HG03095 (cell line): ENCODE results near the gene PRKCSH.
"Not testable (repeated sequence)": the region's sequence is repeated elsewhere in the genome, so short reads cannot be mapped to it uniquely, and the experiment has no call there.

ENCODE experiments used
- ATAC-seq: cut with Tn5 transposase; IDR thresholded peaks from one replicate; pipeline ENCODE4 v1.9.1; 2021; ENCODE audit warnings: moderate library complexity; ENCODE audit not compliant: unreplicated experiment

The PRKCSH gene

DNA sequence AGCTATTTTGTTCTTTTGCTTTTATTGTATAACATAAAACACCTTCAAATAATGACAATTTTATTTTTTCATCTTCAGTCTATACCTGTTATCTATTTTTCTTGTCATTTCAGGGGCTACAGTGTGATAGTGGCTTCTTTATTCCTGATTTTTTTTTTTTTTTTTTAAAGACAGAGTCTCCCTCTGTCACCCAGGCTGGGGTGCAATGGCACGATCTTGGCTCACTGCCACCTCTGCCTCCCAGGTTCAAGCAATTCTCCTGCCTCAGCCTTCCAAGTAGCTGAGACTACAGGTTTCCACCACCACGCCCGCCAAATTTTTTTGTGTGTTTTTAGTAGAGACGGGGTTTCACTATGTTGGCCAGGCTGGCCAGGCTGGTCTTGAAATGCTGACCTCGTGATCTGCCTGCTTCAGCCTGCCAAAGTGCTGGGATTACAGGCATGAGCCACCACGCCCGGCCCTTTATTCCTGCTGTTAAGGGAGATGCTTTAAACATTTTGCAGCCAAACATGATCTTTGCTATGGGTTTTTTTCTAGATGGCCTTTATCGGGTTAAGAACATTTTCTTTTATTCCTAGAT, 32.9 kb downstream of the PRKCSH start:
- ATAC-seq, result not testable (repeated sequence)

DNA sequence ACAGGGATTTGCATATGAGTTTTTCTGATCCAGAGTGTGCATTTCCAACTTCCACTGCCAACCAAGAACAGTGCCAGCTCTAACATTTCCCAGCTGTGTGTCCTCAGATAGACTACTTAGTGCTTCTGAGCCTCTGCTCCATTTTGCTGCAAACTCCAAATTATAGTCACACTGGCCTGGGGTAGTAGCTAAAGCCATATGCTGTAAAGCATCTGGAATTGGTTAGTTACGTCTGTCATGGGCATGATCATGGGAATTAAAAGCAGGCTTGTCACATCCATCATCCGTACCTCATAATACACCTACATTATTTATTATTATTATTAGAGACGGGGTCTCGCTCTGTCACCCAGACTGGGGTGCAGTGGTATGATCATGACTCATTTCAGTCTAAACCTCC, 38.3 kb downstream of the PRKCSH start:
- no peak for ATAC-seq

DNA sequence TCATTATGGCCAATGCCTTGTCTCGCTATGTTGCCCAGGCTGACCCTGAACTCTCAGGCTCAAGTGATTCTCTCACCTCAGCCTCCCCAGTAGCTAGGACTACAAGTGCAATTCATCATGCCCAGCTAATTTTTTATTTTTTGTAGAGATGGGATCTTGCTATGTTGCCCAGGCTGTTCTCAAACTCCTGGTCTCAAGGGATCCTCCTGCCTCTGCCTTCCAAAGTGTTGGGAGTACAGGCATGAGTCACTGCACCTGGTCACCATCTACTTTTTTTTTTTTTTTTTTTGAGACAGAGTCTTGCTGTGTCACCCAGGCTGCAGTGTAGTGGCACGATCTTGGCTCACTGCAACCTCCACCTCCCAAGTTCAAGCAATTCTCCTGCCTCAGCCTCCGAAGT, 39.9 kb downstream of the PRKCSH start:
- ATAC-seq, result not testable (repeated sequence)

DNA sequence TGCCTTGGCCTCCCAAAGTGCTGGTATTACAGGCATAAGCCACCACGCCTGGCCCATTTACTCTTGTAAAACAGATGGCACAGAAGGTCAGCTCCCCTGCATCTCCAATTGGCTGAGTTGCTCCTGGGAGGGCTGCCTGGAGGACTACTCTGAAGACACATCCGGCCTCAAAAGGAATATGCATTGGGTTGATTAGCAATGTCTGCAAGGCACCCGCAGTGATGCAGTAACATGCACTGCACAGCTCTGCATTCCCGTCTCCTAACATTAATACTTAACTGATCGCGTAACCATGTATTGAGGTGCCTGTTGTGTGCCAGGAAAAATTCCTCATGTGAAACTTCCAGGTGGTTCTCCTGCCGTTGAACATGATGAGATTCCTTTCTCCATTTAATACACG, 40.4 kb downstream of the PRKCSH start:
- ATAC-seq, result no peak

DNA sequence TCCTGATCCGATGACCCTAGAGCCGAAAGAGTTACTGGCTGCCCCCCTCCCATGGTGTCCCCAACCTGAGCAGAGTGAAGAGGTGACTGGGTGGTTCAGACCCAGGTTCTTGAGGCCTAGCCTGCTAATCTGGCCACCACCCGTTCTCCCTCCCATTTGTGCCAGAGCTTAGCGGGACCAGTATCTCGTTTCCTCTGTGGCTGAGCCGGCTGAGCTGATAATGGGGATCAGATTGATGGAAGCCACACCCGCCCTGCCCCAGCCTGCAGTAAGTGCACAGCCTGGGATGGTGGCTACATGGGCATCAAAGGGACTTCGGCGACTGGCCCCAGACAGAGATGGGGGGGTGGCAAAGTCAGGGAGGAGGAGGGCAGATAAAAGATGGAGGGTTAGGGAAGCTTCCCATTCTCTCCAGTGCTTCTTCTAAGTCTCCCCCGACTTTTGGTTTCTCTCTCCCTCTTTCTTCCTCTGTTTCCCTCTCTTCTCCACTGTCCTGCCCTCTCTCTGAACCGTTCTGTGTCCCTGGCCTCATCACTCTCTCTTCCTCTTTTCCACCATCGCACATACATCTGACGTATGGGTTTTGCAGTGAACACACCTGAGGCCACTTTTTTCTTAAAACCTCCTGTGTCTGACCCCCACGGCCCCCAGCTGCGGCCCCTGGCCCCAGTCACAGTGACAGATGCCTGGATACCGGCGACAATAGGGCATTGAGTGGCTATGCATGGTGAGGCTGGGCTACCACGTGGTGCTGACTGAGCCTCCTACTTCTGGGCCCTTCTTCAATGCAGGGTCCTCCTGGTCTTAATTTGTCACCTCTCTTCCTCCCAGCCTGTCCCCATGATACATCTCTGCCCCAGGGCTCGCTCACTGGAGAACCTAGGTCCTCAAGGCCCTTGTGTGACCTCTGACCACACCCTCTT, 43.0 kb downstream of the PRKCSH start:
- ATAC-seq, result no peak

DNA sequence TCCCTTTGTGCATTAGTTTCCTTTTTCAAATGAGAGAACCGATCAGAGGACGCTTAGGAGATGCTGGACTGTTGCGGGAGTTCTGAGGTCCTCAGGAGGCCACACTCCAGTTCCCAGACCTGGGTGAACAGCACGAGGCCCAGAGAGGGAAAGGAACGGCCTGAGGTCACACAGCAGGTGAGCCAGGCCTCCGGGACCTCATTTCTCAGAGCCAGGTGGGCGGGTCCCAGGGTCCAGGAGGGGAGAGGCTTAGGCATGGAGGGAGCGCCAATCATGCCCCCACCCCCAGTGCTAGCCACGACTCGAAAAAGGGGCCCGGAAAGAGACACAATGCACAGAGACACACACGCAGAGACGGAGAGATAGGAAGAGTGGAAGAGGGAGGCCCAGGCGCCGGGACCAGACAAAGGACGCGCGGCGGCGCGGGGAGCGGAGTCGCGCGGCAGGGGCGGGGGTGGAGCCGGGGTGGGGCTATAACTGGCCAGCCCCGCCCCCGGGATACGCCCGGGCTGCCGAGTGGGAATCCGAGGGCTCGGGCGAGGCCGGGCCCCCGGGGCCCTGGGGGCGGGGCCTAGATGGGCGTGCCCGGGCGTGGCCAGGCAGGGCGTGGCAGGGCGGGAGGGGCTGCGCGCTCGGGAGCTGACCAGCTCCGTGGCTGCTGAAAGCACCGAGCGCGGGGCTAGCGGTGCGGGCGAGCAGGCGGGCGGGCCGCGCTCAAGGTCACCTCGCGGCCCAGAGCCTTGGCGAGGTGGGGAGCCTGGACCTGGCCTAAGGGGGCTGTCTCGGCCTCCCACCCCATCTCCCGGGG, 43.9 kb downstream of the PRKCSH start:
- ATAC-seq, result no peak

DNA sequence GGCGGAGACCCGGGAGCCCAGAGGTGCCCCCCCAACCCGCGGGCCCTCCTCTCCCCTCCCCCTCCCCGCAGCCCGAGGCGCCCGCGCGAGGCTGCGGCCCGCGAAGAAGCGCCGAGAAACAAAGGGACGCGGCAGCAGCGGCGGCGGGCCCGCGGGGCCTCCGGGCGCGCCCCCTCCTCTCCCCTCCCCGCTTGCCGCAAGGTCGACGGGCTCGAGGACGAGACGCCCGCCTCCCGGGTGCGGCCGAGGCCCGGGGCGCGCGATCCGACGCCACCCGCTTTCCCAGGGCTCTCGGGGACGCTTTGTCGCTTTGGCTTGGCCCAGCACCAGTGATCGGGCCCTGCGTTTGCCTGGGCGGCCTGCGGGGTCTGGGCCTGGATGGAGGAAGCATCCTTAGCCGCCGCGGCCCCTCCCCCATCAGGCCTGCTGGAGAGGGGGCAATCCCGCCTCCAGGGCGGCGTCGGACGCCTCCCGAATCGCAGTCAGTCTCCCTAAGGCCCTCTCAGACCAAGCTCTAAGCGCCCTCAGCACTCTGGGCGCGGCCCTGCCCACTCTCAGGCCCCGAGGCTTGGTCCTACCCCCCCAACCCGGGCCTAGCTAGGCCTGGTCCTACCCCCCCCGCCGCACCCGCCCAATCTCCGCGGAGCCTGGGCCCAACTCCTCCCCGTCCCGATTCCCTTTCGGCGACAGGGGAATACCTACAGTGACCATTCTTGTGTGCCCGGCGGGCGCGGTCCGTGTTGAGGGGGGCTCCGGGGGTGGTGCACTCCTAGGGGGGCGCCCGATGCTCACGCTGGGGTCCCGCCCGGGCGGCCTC, 44.7 kb downstream of the PRKCSH start:
- ATAC-seq, result no peak

DNA sequence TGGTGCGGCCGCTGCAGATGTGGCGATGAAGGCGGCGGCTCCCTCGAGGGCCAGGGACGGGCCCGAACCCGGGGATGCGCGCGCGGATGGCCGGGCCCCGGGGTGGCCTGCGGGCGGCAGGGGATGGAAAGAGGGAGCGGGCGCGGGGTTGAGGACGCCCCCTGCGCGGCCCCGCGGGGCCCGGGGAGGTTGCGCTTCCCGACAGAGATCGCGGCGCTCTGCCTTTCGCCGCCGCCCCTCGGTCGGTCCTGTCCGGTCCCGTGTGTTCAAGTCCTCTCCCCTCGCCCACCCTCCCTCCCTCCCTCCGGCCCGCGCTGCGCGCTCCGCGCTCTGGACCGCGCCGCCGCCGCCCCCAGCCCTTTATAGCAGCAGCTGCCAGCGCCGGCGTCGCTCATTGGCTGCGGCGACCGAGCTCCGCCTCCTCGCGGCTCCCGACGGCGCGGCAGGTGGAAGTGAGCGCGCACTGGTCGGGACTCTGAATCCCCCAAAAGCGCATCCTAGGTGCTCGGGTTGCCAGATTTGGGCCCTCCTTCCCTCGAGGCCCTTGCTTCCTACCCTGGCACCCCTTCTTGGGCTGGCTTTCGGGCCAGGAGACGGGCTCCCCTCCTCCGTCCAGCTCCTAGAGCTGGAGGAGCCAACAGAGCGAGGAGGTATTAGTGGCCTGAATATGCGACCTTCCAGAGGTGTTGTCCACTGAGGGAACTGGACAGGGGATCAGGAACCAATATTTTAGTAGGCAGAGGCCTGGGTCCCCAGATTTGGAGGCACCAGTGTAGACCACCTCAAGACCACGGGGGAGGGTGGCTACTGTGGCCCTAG, 45.5 kb downstream of the PRKCSH start, which contains the start of gene ELAVL3:
TSS of gene ELAVL3 (minus strand) at position 332 of the 819 bp plus-strand sequence. CDS start 438 bp downstream, outside the sequence.
- no peak for ATAC-seq

DNA sequence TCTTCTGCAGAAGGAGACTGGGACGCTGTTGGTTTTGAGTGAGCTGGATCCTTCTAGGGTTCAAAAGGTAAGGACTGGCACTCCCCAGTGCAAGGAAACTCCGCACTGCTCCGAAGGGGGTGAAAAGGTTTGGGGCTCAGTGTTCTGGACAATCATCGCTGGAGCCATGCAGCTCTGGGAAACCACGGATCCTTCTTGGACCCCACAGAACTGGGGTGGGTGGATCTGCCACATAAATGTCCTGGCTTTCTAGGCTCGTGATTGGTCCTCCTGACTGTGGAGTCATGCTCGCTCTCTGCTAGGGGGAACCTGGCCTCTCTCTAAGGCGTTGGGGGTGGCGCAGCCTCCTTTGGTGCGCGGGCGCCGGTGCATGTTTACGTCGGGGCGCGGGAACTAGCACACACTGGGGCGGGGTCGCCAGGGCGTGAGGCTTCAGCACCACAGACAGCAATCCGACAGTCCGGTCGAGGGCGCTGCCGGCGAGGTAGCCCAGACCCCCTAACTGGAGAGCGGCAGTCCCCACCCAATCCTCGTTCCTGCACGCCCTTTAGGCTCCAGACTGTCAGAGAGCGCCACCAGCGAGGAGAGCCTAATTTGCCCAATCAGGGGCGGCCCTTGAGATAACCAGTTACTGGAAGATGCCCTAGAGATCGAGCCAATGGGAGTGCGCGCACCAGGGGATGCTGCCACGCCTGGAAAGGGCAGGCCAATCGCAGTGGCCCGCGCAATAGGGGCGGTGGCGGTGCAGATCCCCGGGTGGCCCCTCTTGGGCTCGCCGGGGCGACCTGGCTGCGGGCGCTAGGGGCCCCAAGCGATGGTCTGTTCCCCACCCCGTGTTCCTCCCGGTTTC, 46.3 kb downstream of the PRKCSH start:
- peak; percentile 53 for ATAC-seq

DNA sequence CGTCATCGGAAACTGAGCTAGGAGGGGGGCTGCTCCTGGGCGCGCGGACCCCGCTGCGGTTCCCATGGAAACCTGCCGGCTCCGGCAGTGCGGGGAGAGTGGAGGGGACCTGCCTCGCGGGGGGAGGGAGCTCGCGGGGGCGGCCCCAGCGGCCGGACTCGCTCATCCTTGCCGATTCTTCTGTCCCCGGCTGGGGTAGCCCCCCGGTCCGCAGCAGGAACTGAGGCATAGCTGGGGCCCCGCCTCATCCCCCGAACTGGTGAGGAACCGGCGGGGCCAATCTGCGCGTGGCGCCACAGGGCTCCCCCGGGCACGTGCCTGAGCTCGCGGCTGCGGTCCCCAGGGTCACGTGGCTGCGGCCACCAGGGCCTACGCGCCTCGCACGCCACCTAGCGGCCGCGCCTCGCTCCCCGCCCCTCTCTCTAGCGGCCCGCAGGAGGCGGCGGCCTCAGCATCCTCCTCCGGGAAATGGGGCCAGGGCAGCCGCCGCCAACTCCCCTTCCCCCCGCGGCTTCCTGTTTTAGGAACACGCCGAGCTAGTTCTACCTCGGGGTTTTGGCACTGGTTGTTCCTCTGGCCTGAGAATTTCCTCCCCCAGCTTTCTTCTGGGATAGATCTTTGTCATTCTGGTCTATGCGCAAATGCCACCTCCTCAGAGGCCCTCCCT, 47.1 kb downstream of the PRKCSH start:
- ATAC-seq, result peak; percentile 47

DNA sequence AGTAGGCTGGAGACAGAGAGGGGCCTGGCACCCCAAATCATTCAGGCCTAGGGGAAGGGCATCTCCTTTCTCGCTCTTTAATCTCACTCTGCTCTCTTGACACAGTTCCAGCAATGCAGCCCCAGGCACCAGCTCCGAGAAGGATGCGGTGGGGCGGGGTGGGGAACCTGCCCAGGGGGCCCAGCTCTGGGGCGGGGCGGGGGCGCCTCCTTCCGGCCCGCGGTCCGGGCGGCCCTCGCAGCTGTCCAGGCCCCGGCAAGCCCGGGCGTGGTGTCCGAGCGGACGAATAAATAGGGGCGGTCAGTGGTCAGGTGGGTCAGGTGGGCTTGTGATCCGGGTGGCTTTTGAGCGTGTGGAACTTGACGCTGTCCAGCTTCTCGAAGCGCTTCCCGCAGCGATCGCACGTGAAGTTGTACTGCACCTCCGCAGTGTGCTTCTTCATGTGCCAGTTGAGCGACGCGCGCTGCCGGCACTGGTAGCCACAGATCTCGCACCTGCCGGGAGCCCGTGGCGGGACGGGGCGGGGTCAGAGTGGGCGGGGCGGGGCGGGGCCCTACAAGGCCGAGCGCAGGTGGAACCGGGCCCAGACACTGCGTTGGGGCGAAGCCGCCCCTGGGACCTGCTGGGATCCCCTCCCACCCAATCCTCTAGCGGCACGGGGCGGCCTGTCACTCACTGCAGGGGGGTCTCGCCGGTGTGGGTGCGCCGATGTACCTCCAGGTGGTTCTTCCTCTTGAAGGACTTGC, 48.1 kb downstream of the PRKCSH start:
- ATAC-seq, result no peak

DNA sequence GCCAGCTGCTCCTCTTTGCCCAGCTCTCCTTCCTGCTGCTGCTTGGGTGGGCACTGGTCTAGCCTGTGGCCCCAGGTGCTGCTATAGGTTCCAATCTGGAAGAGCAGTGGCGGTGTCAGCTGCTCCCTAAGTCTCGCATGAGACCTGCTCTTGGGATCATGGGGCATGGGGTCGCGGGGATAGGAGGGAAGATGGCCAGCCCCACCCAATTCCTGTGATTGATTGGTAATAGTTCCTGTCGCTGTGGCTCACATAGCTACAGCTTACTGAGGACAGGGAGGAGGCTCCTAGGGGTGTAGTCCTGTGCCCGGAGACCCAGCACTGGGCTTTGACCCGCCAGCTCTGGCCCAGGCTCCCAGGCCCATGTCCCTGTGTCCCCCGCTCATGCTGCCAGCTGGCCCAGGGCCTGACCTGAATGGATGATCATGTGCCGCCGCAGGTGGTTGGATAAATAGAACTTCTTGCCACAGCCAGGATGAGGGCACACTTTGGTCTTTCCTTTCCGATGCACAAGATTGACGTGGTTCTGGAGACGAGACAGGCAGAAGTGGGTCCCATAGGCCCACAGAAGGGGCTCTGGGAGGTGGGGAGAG, 49.9 kb downstream of the PRKCSH start:
- ATAC-seq, result no peak

DNA sequence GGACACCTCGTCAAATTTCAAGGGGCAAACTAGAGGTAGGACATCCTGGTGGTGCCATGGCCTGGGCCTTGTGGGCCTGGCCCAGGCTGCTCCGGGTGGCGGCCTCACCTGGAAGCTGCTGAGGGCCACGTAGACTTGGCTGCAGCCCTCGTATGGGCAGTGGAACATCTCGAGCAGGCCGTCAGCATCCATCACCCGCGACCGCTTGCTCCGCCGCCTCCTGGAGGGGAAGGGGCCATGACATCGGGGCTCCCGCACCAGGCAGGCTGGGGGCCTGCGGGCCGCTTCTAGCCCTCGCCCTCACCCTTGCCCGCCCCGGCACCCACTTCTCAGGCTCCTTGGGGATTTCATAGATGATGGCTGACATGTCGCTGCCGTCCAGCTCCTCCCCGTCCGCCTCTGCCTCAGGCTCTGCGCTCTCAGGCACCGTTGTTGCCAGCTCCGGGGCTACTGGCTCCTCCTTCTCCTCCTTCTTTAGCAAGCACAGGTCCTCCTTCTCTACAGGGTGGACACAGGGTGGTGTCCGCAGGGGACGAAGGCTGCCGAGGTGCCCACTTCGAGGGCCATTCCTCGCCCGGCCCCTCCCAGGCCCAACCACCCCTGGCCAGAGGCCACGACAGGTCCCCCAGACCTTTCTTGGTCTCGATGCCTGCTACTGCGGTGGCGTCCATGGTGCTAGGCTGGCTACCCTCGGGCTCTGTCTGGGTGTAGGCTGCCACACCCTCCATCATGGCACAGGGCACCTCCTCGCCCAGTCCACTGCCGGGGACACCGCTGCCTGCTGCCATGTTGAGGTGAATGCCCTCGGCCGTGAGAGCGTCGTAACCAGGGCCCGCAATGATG, 51.4 kb downstream of the PRKCSH start:
- no peak for ATAC-seq

DNA sequence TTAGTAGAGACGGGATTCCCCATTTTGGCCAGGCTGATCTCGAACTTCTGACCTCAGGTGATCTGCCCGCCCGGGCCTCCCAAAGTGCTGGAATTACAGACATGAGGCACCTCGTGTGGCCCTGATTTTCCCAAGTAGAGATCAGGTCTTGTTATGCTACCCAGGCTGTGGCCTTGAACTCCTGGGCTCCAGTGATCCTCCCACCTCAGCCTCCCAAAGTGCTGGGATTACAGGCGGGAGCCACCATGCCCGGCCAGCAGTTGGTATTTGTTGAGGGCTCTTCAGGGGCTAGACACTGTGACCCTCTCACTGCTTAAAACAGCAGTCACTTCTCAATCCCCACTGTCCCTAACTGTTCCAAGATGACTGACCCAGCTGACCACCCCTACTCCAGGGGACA, 53.9 kb downstream of the PRKCSH start:
- ATAC-seq, result no peak

DNA sequence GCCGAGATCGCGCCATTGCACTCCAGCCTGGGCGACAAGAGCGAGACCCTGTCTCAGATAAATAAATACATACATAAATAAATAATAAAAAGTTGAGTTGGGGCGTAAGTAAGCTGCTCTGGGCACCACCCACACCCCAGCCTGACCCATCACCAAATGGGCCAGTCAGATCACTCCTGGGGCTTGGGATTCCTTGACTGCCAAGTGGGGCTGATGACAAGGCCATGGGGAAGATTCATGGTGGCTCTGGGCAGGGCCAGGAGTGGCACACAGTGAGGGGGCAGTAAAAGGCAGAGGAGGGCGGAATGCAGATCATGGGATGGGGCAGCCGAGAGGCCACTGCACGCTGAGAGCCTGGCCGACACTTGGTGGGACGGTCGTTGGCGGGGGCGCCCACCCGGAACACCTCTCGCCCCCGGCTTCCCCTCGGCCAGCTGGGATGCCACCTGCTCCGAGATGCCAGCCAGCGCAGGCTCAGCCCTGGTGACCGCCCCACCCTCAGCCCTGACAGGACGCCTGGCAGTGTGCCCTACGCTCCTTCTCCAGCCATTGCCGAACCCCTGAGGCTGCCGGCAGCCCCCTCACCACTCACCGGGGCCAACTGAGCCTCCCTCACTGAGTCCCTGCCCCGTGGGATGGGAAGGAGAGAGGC, 59.3 kb downstream of the PRKCSH start:
- ATAC-seq, result no peak

DNA sequence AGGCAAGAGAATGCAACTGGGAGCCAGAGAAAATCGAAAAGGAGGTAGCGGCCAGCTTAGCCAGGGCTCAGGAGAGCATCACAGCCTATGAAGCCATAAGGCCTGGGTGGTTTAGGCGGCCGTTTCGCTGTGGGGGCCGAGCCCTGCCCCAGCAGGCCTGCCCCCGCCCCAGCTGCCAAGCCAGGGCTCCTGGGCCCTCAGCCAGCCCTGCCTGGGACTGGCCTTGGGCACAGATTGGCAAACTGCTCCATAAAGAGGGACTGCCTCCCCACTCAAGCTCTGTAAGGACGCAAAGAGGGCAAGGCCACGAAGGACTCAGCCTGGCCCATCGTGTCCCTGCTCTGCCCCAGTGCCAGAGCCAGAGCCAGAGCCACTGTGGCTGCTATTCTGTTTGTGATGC, 60.0 kb downstream of the PRKCSH start:
- ATAC-seq, result no peak
